NCI-H446 treated with DMSO at 0.1 percent for 48 hours (cell line): ENCODE data around the gene S1PR2.
"Not testable (repeated sequence)": the region's sequence is repeated elsewhere in the genome, so short reads cannot be mapped to it uniquely, and the experiment has no call there.

Source experiments
- DNase-seq: peaks from one replicate; lab custom pipeline; 2025; lab: John Stamatoyannopoulos, UW

The S1PR2 gene

GRCh38 chr19:10190026-10190425, 41.1 kb downstream of the S1PR2 start:
- DNase-seq: no peak

DNA sequence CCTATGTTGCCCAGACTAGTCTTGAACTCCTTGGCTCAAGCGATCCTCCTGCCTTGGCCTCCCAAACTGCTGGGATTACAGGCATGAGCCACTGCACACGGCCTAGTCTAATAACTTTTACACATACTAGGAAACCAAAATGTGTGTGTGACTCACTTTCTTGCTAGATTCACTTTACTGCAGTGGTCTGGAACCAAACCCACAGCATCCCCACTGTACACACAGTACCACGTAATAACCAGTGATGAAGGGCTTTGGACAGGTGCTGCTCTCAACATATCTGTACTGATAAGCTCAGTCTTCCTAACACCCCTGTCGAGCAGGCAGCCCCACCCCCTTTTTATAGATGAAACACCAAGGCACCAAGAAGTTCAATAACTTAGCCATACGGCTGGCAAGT, 41.5 kb downstream of the S1PR2 start:
- DNase-seq: no peak

- no peak for DNase-seq
Measured at GRCh38 chr19:10187315-10187714, 43.8 kb downstream of the S1PR2 start.

DNA sequence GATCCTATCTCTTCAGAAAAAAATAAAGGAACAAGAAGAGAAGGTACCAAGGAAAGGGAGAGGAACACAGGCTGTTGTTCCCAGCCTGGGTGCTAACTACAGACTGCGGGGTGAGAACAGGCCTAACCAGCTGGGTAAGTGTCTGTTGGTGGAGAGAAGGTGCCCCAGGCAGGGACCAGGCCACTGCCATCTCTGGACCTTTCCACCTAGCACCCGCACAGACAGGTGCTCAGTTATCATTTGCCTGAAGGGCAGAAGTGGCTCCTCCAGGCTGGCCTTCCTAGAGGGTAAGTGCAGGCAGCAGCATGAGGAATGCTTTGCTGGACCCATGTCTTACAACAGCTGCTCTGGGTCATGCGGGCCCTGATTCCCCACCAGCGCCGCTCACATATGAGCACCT, 46.5 kb downstream of the S1PR2 start:
- no peak for DNase-seq

- no peak for DNase-seq
Measured at GRCh38 chr19:10183926-10184325, 47.2 kb downstream of the S1PR2 start.

- DNase-seq: no peak
Measured at GRCh38 chr19:10182847-10183246, 48.3 kb downstream of the S1PR2 start.

DNA sequence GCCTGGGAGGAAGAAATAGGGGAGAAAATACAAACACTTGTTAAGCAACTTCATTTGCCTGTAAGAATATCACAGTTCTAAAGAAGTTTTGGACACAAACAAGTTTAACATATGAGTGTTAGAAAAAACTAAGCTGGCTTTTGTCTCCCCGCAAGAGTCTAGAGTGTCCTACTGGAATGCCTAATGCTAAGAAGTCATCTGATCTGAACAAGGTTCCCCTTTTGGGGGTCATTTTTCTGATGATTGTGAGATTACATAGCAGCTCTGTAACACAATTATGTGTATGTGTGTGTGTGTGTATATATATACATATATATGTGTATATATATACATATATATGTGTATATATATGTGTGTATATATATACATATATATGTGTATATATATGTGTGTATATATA, 49.1 kb downstream of the S1PR2 start:
- no peak for DNase-seq

DNA sequence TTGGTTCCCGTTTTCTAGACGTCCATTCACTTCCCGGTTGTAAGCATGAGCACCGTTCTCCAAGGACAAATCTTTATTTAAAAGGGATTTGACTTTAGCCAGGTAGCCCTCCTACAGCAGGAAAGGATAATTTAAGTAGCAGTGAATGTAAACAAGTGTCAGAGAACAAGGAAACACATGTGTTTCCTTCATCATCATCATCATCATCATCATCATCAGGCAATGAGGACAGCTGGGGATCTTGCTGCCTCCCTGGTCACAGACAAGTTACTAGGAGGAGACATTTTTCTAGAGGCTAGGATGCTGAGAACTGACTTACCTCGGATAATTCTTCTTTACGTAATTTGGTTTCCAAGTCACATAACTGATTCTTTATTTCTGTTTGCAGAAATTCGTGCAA, 50.7 kb downstream of the S1PR2 start:
- no peak for DNase-seq

- DNase-seq: not testable (repeated sequence)
Measured at GRCh38 chr19:10180024-10180423, 51.1 kb downstream of the S1PR2 start.

DNA sequence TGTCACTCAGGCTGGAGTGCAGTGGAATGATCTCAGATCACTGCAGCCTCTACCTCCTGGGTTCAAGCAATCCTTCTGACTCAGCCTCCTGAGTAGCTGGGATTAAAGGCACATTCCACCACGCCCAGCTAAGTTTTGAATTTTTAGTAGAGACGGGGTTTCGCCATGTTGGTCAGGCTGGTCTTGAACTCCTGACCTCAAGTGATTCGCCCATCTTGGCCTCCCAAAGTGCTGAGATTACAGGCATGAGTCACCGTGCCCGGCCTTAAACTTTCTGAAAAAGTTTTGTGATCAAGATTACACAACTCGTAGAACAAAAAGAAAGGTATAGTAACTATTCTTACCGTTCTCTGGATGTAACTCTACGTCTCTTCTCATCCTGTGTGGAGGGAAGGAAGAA, 57.6 kb downstream of the S1PR2 start:
- DNase-seq: no peak
